ENCODE data around the gene ARHGAP8. TPM values are rescaled to one million over a fixed set of nuclear protein-coding genes. Genes with fewer than 3 reads are reported as not detected.

Gene ARHGAP8
- total RNA-seq, 1 experiment from 2014 or later: not detected

GRCh38 chr22:44831885-44832284 is 79.5 kb downstream of the ARHGAP8 start:
- H3K4me3 ChIP-seq (ENCODE audit: low read length): no peak overlapping the region
- peaks cover 4% of the 10 kb centered on the region for H3K4me1 ChIP-seq (ENCODE audit: low read length)
- H3K9ac ChIP-seq (ENCODE audit: low read length): no peak overlapping the region
- DNase-seq: no peak
- no peaks in the 10 kb centered on the region for H3K9me2 ChIP-seq (replicated peaks; ENCODE audit: insufficient read depth, low read length)
- H3K4me2 ChIP-seq (ENCODE audit: low read depth, low read length, poor library complexity, severe bottlenecking): no peak overlapping the region
- H2AFZ ChIP-seq (ENCODE audit: low read length): no peak overlapping the region
- no peak overlapping the region for H3K27ac ChIP-seq (ENCODE audit: low read length)
- H3K9me3 ChIP-seq (ENCODE audit: low read length): peaks cover 4% of the 10 kb centered on the region; the same call in 1 of the 2 replicates
- no peaks in the 10 kb centered on the region for H4K20me1 ChIP-seq (ENCODE audit: insufficient read depth, low read depth, low read length)
- no peaks in the 10 kb centered on the region for H3K79me2 ChIP-seq (ENCODE audit: low read length)
- no peaks in the 10 kb centered on the region for H3K36me3 ChIP-seq (ENCODE audit: insufficient read depth, low read length)
- no peaks in the 10 kb centered on the region for H3K27me3 ChIP-seq (ENCODE audit: low read length)

DNA sequence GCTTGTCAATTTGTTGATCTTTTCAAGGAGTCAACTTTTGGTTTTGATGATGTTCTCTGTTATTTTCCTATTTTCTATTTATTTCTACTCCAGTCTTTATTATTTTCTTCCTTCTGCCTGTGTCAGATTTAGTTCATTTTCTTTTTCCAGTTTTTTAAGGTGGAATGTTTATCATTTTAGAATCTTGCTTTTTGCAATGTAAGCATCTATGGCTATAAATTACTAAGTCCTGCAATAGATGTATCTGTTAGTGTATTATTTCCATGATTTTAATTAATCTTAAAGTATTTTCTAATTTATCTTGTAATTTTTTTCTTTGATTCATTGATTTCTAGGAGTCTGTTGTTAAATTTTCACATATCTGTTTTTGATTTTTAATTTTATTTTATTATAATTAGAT is 81.7 kb downstream of the ARHGAP8 start:
- peaks cover 12% of the 10 kb centered on the region for H3K4me1 ChIP-seq (ENCODE audit: low read length)
- DNase-seq: no peak
- no peak overlapping the region for H3K9ac ChIP-seq (ENCODE audit: low read length)
- peaks cover 4% of the 10 kb centered on the region; the same call in 1 of the 2 replicates for H3K9me3 ChIP-seq (ENCODE audit: low read length)
- no peaks in the 10 kb centered on the region for H3K36me3 ChIP-seq (ENCODE audit: insufficient read depth, low read length)
- H3K79me2 ChIP-seq (ENCODE audit: low read length): no peaks in the 10 kb centered on the region
- no peaks in the 10 kb centered on the region for H4K20me1 ChIP-seq (ENCODE audit: insufficient read depth, low read depth, low read length)
- no peak overlapping the region for H3K27ac ChIP-seq (ENCODE audit: low read length)
- H2AFZ ChIP-seq (ENCODE audit: low read length): no peak overlapping the region
- H3K4me3 ChIP-seq (ENCODE audit: low read length): no peak overlapping the region
- no peak overlapping the region for H3K4me2 ChIP-seq (ENCODE audit: low read depth, low read length, poor library complexity, severe bottlenecking)
- H3K9me2 ChIP-seq (replicated peaks; ENCODE audit: insufficient read depth, low read length): no peaks in the 10 kb centered on the region
- no peaks in the 10 kb centered on the region for H3K27me3 ChIP-seq (ENCODE audit: low read length)

- Histone ChIP-seq H3K36me3 (ENCODE audit: insufficient read depth, low read length) (no peaks in the 10 kb centered on the region), H3K9ac (ENCODE audit: low read length) (peak overlapping the region; percentile 39; the same call in 1 of the 2 replicates), H4K20me1 (ENCODE audit: insufficient read depth, low read depth, low read length) (no peaks in the 10 kb centered on the region), H3K4me3 (ENCODE audit: low read length) (peak overlapping the region; percentile 31; the same call in 1 of the 2 replicates), H2AFZ (ENCODE audit: low read length) (peak overlapping the region; percentile 60; the same call in 1 of the 2 replicates), H3K4me2 (ENCODE audit: low read depth, low read length, poor library complexity, severe bottlenecking) (peak overlapping the region; percentile 54), H3K79me2 (ENCODE audit: low read length) (no peaks in the 10 kb centered on the region), H3K9me2 (replicated peaks; ENCODE audit: insufficient read depth, low read length) (no peaks in the 10 kb centered on the region), H3K27ac (ENCODE audit: low read length) (peak overlapping the region; percentile 63), H3K9me3 (ENCODE audit: low read length) (peaks cover 4% of the 10 kb centered on the region; the same call in 1 of the 2 replicates), H3K27me3 (ENCODE audit: low read length) (no peaks in the 10 kb centered on the region), H3K4me1 (ENCODE audit: low read length) (peaks cover 12% of the 10 kb centered on the region)
- DNase-seq: peak; percentile 80
Observed at GRCh38 chr22:44837481-44837880, 85.1 kb downstream of the ARHGAP8 start.

DNA sequence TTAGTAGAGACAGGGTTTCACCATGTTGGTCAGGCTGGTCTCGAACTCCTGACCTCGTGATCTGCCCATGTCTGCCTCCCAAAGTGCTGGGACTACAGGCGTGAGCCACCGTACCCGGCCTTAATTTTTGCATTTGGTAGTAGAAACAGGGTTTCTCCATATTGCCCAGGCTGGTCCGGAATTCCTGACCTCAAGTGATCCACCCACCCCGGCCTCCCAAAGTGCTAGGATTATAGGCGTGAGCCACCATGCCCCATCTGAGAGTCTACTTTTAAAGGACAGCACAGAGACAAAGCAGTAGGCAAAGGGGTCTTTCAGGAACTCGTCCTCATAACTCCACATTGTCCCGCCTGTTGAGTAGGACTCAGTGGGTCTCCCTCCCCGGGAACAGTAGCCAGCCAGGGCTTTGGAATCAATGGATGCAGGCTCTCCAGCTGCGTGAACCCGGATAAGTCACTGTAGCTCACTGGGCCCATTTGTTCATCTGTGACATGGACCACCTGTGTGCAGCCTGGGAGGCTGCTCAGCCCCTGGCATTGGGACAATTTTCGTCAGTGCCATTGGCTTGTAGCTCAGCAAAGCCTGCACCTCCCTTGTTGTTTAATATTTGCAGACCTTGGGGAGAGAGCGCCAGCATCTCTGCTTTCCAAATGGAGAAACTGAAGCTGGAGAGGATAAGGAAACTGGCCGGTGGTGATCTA is 86.1 kb downstream of the ARHGAP8 start:
- H3K27ac ChIP-seq (ENCODE audit: low read length): no peak overlapping the region
- H3K9ac ChIP-seq (ENCODE audit: low read length): no peak overlapping the region
- no peak overlapping the region for H3K4me2 ChIP-seq (ENCODE audit: low read depth, low read length, poor library complexity, severe bottlenecking)
- no peaks in the 10 kb centered on the region for H3K9me2 ChIP-seq (replicated peaks; ENCODE audit: insufficient read depth, low read length)
- no peaks in the 10 kb centered on the region for H3K36me3 ChIP-seq (ENCODE audit: insufficient read depth, low read length)
- H2AFZ ChIP-seq (ENCODE audit: low read length): no peak overlapping the region
- H3K79me2 ChIP-seq (ENCODE audit: low read length): no peaks in the 10 kb centered on the region
- H4K20me1 ChIP-seq (ENCODE audit: insufficient read depth, low read depth, low read length): no peaks in the 10 kb centered on the region
- H3K4me1 ChIP-seq (ENCODE audit: low read length): peaks cover 12% of the 10 kb centered on the region
- no peaks in the 10 kb centered on the region for H3K27me3 ChIP-seq (ENCODE audit: low read length)
- no peak overlapping the region for H3K4me3 ChIP-seq (ENCODE audit: low read length)
- no peak for DNase-seq
- peaks cover 4% of the 10 kb centered on the region; the same call in 1 of the 2 replicates for H3K9me3 ChIP-seq (ENCODE audit: low read length)

GRCh38 chr22:44839061-44839460 is 86.7 kb downstream of the ARHGAP8 start:
- no peak for DNase-seq
- H3K36me3 ChIP-seq (ENCODE audit: insufficient read depth, low read length): no peaks in the 10 kb centered on the region
- H3K27me3 ChIP-seq (ENCODE audit: low read length): no peaks in the 10 kb centered on the region
- H3K27ac ChIP-seq (ENCODE audit: low read length): no peak overlapping the region
- no peak overlapping the region for H3K9ac ChIP-seq (ENCODE audit: low read length)
- no peaks in the 10 kb centered on the region for H3K9me2 ChIP-seq (replicated peaks; ENCODE audit: insufficient read depth, low read length)
- no peak overlapping the region for H2AFZ ChIP-seq (ENCODE audit: low read length)
- H3K4me2 ChIP-seq (ENCODE audit: low read depth, low read length, poor library complexity, severe bottlenecking): no peak overlapping the region
- peaks cover 4% of the 10 kb centered on the region; the same call in 1 of the 2 replicates for H3K9me3 ChIP-seq (ENCODE audit: low read length)
- no peak overlapping the region for H3K4me3 ChIP-seq (ENCODE audit: low read length)
- no peaks in the 10 kb centered on the region for H4K20me1 ChIP-seq (ENCODE audit: insufficient read depth, low read depth, low read length)
- H3K4me1 ChIP-seq (ENCODE audit: low read length): peaks cover 12% of the 10 kb centered on the region
- H3K79me2 ChIP-seq (ENCODE audit: low read length): no peaks in the 10 kb centered on the region

DNA sequence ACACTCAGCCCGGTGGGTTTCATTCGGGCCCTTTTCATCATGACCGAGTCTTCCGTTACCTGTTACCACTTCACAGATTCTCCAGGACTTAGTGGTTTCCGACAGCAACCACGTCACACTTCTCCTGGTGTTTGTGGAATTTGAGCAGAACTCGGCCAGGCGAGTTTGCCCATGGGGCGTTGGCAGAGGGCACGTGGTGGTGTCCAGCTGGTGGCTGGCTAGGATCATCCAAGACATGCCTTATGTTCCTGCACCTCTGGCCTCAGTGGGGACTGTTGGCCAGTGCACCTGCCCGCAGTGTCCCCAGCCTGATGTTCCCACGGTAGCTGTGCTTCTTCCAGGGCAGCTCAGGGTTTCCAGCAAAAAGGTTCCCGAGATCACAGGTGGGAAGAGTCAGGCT is 87.3 kb downstream of the ARHGAP8 start:
- H3K27me3 ChIP-seq (ENCODE audit: low read length): no peaks in the 10 kb centered on the region

GRCh38 chr22:44840611-44841322 is 88.4 kb downstream of the ARHGAP8 start:
- no peaks in the 10 kb centered on the region for H4K20me1 ChIP-seq (ENCODE audit: insufficient read depth, low read depth, low read length)
- no peak overlapping the region for H3K9ac ChIP-seq (ENCODE audit: low read length)
- H3K4me3 ChIP-seq (ENCODE audit: low read length): no peak overlapping the region
- H3K79me2 ChIP-seq (ENCODE audit: low read length): no peaks in the 10 kb centered on the region
- DNase-seq: no peak
- H3K27ac ChIP-seq (ENCODE audit: low read length): no peak overlapping the region
- H3K4me2 ChIP-seq (ENCODE audit: low read depth, low read length, poor library complexity, severe bottlenecking): no peak overlapping the region
- H3K36me3 ChIP-seq (ENCODE audit: insufficient read depth, low read length): no peaks in the 10 kb centered on the region
- H3K9me2 ChIP-seq (replicated peaks; ENCODE audit: insufficient read depth, low read length): no peaks in the 10 kb centered on the region
- peaks cover 12% of the 10 kb centered on the region for H3K4me1 ChIP-seq (ENCODE audit: low read length)
- H3K27me3 ChIP-seq (ENCODE audit: low read length): no peaks in the 10 kb centered on the region
- H3K9me3 ChIP-seq (ENCODE audit: low read length): no peaks in the 10 kb centered on the region
- no peak overlapping the region for H2AFZ ChIP-seq (ENCODE audit: low read length)

More for the DNA sequence above, 87.3 kb downstream of the ARHGAP8 start:
- no peak overlapping the region for H3K4me2 ChIP-seq (ENCODE audit: low read depth, low read length, poor library complexity, severe bottlenecking)
- H3K36me3 ChIP-seq (ENCODE audit: insufficient read depth, low read length): no peaks in the 10 kb centered on the region
- peaks cover 12% of the 10 kb centered on the region for H3K4me1 ChIP-seq (ENCODE audit: low read length)
- H2AFZ ChIP-seq (ENCODE audit: low read length): no peak overlapping the region
- no peaks in the 10 kb centered on the region for H4K20me1 ChIP-seq (ENCODE audit: insufficient read depth, low read depth, low read length)
- H3K9me3 ChIP-seq (ENCODE audit: low read length): peaks cover 2% of the 10 kb centered on the region; the same call in 1 of the 2 replicates
- no peaks in the 10 kb centered on the region for H3K79me2 ChIP-seq (ENCODE audit: low read length)
- H3K9me2 ChIP-seq (replicated peaks; ENCODE audit: insufficient read depth, low read length): no peaks in the 10 kb centered on the region
- no peak overlapping the region for H3K27ac ChIP-seq (ENCODE audit: low read length)
- no peak overlapping the region for H3K4me3 ChIP-seq (ENCODE audit: low read length)
- no peak overlapping the region for H3K9ac ChIP-seq (ENCODE audit: low read length)
- DNase-seq: no peak

- no peaks in the 10 kb centered on the region for H3K79me2 ChIP-seq (ENCODE audit: low read length)
- H2AFZ ChIP-seq (ENCODE audit: low read length): no peak overlapping the region
- no peak overlapping the region for H3K9ac ChIP-seq (ENCODE audit: low read length)
- no peaks in the 10 kb centered on the region for H3K9me3 ChIP-seq (ENCODE audit: low read length)
- no peak overlapping the region for H3K4me2 ChIP-seq (ENCODE audit: low read depth, low read length, poor library complexity, severe bottlenecking)
- H3K9me2 ChIP-seq (replicated peaks; ENCODE audit: insufficient read depth, low read length): no peaks in the 10 kb centered on the region
- H3K36me3 ChIP-seq (ENCODE audit: insufficient read depth, low read length): no peaks in the 10 kb centered on the region
- no peak overlapping the region for H3K27ac ChIP-seq (ENCODE audit: low read length)
- no peak overlapping the region for H3K4me3 ChIP-seq (ENCODE audit: low read length)
- no peaks in the 10 kb centered on the region for H4K20me1 ChIP-seq (ENCODE audit: insufficient read depth, low read depth, low read length)
- H3K27me3 ChIP-seq (ENCODE audit: low read length): no peaks in the 10 kb centered on the region
- DNase-seq: no peak
- H3K4me1 ChIP-seq (ENCODE audit: low read length): peaks cover 7% of the 10 kb centered on the region
Observed at GRCh38 chr22:44842417-44842816, 90.0 kb downstream of the ARHGAP8 start.
